ENCODE measurements around the gene NFYA.

NFYA gene

DNA sequence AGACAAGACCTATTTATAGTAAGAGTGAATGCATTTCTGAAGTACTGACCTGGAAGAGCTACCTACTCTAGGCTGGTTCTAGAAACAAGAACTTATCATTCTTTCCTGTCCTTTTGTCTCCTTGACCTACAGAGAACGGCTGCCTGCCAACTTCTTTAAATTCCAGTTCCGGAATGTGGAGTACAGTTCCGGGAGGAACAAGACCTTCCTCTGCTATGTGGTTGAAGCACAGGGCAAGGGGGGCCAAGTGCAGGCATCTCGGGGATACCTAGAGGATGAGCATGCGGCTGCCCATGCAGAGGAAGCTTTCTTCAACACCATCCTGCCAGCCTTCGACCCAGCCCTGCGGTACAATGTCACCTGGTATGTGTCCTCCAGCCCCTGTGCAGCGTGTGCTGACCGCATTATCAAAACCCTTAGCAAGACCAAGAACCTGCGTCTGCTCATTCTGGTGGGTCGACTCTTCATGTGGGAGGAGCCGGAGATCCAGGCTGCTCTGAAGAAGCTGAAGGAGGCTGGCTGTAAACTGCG is 11.5 kb upstream of the NFYA start:
- no peak for TF ChIP-seq CTCF (IDR thresholded peaks at IDR 0.05; ENCODE audit: unreplicated experiment in 3 of 3)
- peaks cover 76% of the 10 kb centered on the region for H3K4me1 Mint-ChIP-seq
- peaks cover 12% of the 10 kb centered on the region for H3K36me3 Mint-ChIP-seq (ENCODE audit: low read depth)
- H3K4me3 Mint-ChIP-seq, result peak overlapping the region in 1 of 3 experiments; percentile 28
- H3K9me3 Mint-ChIP-seq, result no peaks in the 10 kb centered on the region
- peaks cover 4% of the 10 kb centered on the region for H3K27me3 Mint-ChIP-seq (ENCODE audit: low read depth)
- H3K27ac Mint-ChIP-seq, result peak overlapping the region in 1 of 3 experiments; percentile 21

- Mint-ChIP-seq H3K4me1 (peaks cover 74% of the 10 kb centered on the region), H3K9me3 (no peaks in the 10 kb centered on the region), H3K27me3 (ENCODE audit: low read depth) (no peaks in the 10 kb centered on the region), H3K4me3 (peak overlapping the region in 1 of 3 experiments; percentile 47), H3K27ac (peak overlapping the region in 1 of 3 experiments; percentile 68), H3K36me3 (ENCODE audit: low read depth) (peaks cover 17% of the 10 kb centered on the region)
- no peak for TF ChIP-seq CTCF (IDR thresholded peaks at IDR 0.05; ENCODE audit: unreplicated experiment in 3 of 3)
These were observed 10.7 kb upstream of the NFYA start for GRCh38 chr6:41062056-41062455.

- Mint-ChIP-seq H3K27me3 (ENCODE audit: low read depth) (no peaks in the 10 kb centered on the region), H3K27ac (peak overlapping the region; percentile 60 to 82 (median 67)), H3K36me3 (ENCODE audit: low read depth) (peaks cover 25% of the 10 kb centered on the region), H3K4me1 (peaks cover 58% of the 10 kb centered on the region), H3K9me3 (no peaks in the 10 kb centered on the region), H3K4me3 (peak overlapping the region in 1 of 3 experiments; percentile 25)
- TF ChIP-seq CTCF (IDR thresholded peaks at IDR 0.05; ENCODE audit: unreplicated experiment in 3 of 3), result no peak
These were observed 8.9 kb upstream of the NFYA start for GRCh38 chr6:41063884-41064285.

DNA sequence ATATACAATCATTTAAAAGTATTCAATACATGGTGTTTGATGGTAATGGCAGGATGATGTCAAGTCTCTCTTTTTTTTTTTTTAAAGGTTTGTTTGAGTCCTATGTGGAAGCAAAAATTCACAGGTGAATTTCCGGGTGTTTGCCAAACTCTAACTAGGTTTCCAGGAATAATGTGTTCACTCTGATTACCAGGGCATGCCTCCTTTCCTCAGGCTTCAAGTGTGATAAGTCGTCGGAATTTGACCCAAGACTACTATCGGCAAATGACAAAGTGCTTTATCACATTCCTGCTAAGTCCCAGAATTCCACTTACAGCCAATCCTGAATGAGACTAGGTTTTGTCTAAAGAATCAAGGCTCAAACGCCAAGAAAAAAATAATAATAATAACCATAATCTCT is 7.9 kb upstream of the NFYA start:
- TF ChIP-seq CTCF (IDR thresholded peaks at IDR 0.05; ENCODE audit: unreplicated experiment in 3 of 3), result no peak
- H3K27me3 Mint-ChIP-seq (ENCODE audit: low read depth), result no peaks in the 10 kb centered on the region
- no peak overlapping the region for H3K4me3 Mint-ChIP-seq
- H3K27ac Mint-ChIP-seq, result peak overlapping the region; percentile 50 to 82 (median 67)
- H3K4me1 Mint-ChIP-seq, result peaks cover 49% of the 10 kb centered on the region
- no peaks in the 10 kb centered on the region for H3K9me3 Mint-ChIP-seq
- peaks cover 25% of the 10 kb centered on the region for H3K36me3 Mint-ChIP-seq (ENCODE audit: low read depth)

- Mint-ChIP-seq H3K4me3 (no peak overlapping the region), H3K27ac (peak overlapping the region; percentile 44 to 67 (median 65)), H3K27me3 (ENCODE audit: low read depth) (no peaks in the 10 kb centered on the region), H3K9me3 (no peaks in the 10 kb centered on the region), H3K4me1 (peaks cover 44% of the 10 kb centered on the region), H3K36me3 (ENCODE audit: low read depth) (peaks cover 25% of the 10 kb centered on the region)
- no peak for TF ChIP-seq CTCF (IDR thresholded peaks at IDR 0.05; ENCODE audit: unreplicated experiment in 3 of 3)
These were observed 7.2 kb upstream of the NFYA start for GRCh38 chr6:41065550-41066026.

DNA sequence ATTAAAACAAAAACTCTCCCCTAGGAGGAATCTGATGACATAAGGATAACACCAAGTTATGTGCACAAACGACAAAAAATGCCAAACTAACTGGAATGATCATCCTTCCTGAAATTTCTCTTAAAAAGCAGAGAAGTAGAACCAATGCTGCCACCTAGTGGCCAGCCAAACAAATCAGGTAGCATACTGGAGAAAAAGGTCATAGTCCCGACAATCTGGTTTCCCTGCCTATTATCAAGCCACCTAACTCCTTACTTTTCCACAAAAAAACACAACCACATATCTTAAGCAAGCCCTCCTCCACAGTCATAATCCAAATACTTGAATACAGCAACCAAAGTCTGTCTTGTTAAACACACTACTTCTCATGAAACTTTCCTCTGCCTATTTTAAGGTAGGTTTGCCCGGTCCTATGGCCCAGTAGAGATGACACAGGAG is 5.9 kb upstream of the NFYA start:
- peaks cover 20% of the 10 kb centered on the region for H3K36me3 Mint-ChIP-seq (ENCODE audit: low read depth)
- H3K4me3 Mint-ChIP-seq, result peak overlapping the region in 2 of 3 experiments; percentile 5 to 6
- H3K27ac Mint-ChIP-seq, result peak overlapping the region; percentile 8 to 40 (median 24)
- H3K9me3 Mint-ChIP-seq, result no peaks in the 10 kb centered on the region
- H3K4me1 Mint-ChIP-seq, result peaks cover 43% of the 10 kb centered on the region
- no peaks in the 10 kb centered on the region for H3K27me3 Mint-ChIP-seq (ENCODE audit: low read depth)
- TF ChIP-seq CTCF (IDR thresholded peaks at IDR 0.05; ENCODE audit: unreplicated experiment in 3 of 3), result peak; percentile 84 to 86 (median 84)

Measured in nephron (organoid).